CD4-positive, CD25-positive, alpha-beta regulatory T cell (primary cell): ENCODE measurements around the gene C19orf73. TPM values are rescaled to one million over a fixed set of nuclear protein-coding genes. Genes with fewer than 3 reads are reported as not detected.

Source experiments
- ATAC-seq, 2 donors: fragments of 150-1000 bp; cut with Tn5 transposase; one replicate each; pipeline ENCODE4 v1.10.0; 2021; ENCODE audit warnings: low read depth in 2 of 2, moderate number of reproducible peaks in 2 of 2, moderate library complexity in 1 of 2
- DNase-seq, 3 donors: peaks; one replicate each; pipeline versions ENCODE4 v3.0.0 to v3.0.0-alpha.2; 2012 to 2022; ENCODE audit warnings: mixed read lengths in 1 of 3
- H3K27ac ChIP-seq: one replicate; pipeline ENCODE4 v1.7.0; 2013; ENCODE audit warnings: mild to moderate bottlenecking, low read length; ENCODE audit not compliant: insufficient read depth, poor library complexity, severe bottlenecking
- H3K27me3 ChIP-seq: one replicate; pipeline ENCODE4 v1.7.0; 2013; ENCODE audit warnings: low read length; ENCODE audit not compliant: control insufficient read depth, insufficient read depth
- H3K36me3 ChIP-seq: one replicate; pipeline ENCODE4 v1.7.0; 2013; ENCODE audit warnings: mild to moderate bottlenecking, low read length, moderate library complexity; ENCODE audit not compliant: control insufficient read depth, insufficient read depth
- H3K4me1 ChIP-seq: 2 replicates; pipeline ENCODE4 v1.7.0; 2013; ENCODE audit warnings: mild to moderate bottlenecking, low read length; ENCODE audit not compliant: insufficient read depth, control insufficient read depth, poor library complexity, severe bottlenecking
- H3K4me3 ChIP-seq: one replicate; pipeline ENCODE4 v1.7.0; 2013; ENCODE audit warnings: low read depth, mild to moderate bottlenecking, low read length, moderate library complexity
- H3K9me3 ChIP-seq, 2 experiments: 1 replicate in 1 of 2; 2 replicates in 1 of 2; pipeline ENCODE4 v1.7.0; 2013; ENCODE audit warnings: low read length in 2 of 2, mild to moderate bottlenecking in 1 of 2, moderate library complexity in 1 of 2; ENCODE audit not compliant: control insufficient read depth in 2 of 2
- H3K27ac Mint-ChIP-seq, 3 donors: one replicate each; pipeline ENCODE4 v1.8.0; 2020 to 2022; ENCODE audit warnings: mild to moderate bottlenecking in 3 of 3, mixed read lengths in 3 of 3, moderate library complexity in 2 of 3
- H3K27me3 Mint-ChIP-seq: one replicate; pipeline ENCODE4 v1.8.0; 2022; ENCODE audit warnings: mild to moderate bottlenecking, mixed read lengths
- H3K36me3 Mint-ChIP-seq: one replicate; pipeline ENCODE4 v1.8.0; 2020; ENCODE audit warnings: mixed read lengths
- H3K4me1 Mint-ChIP-seq, 4 donors: one replicate each; pipeline ENCODE4 v1.8.0; 2020 to 2022; ENCODE audit warnings: mixed read lengths in 4 of 4, mild to moderate bottlenecking in 1 of 4
- H3K4me3 Mint-ChIP-seq, 4 donors: one replicate each; pipeline ENCODE4 v1.8.0; 2020 to 2022; ENCODE audit warnings: mild to moderate bottlenecking in 4 of 4, mixed read lengths in 4 of 4, moderate library complexity in 3 of 4
- H3K9me3 Mint-ChIP-seq, 7 donors: one replicate each; pipeline ENCODE4 v1.8.0; 2020 to 2022; ENCODE audit warnings: mixed read lengths in 7 of 7, mild to moderate bottlenecking in 3 of 7, moderate library complexity in 2 of 7
- polyA plus RNA-seq, 4 donors: library from polyadenylated mRNA; unstranded; fragments of 300-500 nt; fragmentation: Illumina TruSeq; gene quantifications; one replicate each; pipeline ENCODE4 v1.2.3, GENCODE V29; 2021
- total RNA-seq: library from RNA; stranded (reverse); gene quantifications from one replicate; pipeline ENCODE4 v1.2.3, GENCODE V29; 2022

C19orf73 gene
- total and polyA plus RNA-seq, 5 donors from 2014 or later = 1.1 to 3.7 (median 1.7) TPM

DNA sequence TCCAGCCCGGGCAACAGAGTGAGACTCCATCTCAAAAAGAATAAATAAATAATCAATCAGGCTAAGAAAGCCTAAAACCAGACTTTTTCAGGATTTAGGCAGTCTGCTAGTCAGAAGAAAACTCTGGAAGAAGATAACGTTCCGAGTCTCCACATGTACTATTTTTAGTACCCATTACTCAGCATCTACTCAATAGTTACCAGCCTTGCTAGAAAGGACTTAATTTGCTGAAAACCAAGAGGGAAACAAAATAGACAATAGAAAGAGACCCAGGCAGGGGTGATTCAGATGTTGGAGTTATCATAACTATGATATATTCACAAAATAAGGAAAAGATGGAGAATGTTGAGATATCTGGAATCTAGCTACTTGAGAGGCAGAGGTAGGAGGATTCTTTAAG is 8.4 kb downstream of the C19orf73 start:
- peaks cover 19% of the 10 kb centered on the region for H3K36me3 Mint-ChIP-seq
- Histone ChIP-seq H3K9me3 (no peaks in the 10 kb centered on the region), H3K27me3 (no peaks in the 10 kb centered on the region), H3K36me3 (peaks cover 24% of the 10 kb centered on the region), H3K4me3 (no peak overlapping the region), H3K27ac (no peak overlapping the region), H3K4me1 (peaks cover 17% of the 10 kb centered on the region)
- no peaks in the 10 kb centered on the region for H3K9me3 Mint-ChIP-seq
- H3K4me1 Mint-ChIP-seq = peaks cover 5 to 23% (median 16%) of the 10 kb centered on the region in 4 donors
- no peak overlapping the region for H3K27ac Mint-ChIP-seq
- ATAC-seq (no peak), DNase-seq (no peak)
- no peaks in the 10 kb centered on the region for H3K27me3 Mint-ChIP-seq
- peak overlapping the region in 2 of 4 donors; percentile 21 to 80 for H3K4me3 Mint-ChIP-seq

DNA sequence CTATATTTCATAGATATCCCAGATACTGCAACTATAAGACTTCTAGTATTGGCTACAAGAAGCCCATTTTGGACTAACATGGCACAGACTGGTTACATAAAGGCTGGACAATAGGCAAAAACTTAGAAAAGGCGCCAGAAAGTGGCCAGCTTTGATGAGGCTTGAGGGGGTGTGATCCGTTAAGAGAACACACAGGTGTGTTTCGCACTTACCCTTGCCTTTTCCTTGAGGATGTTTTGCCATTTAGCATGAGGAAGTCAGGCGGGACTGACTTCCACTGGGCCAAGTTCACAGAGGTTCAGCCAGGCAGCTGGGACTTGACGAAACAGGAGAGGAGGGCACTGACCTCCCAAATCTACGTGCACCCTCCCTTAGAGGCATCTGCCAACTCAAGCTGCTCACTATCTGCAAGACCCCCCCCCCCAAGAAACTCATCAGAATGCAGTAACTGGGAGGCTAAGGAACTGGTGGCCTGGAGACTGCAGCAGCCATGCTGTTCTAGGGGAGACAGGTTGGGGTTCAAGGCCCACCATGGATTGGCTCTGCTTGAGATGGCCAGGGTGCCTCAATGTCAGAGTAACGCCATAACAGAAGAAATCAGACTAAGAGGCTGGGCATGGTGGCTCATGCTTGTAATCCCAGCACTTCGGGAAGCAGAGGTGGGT is 9.2 kb downstream of the C19orf73 start:
- Mint-ChIP-seq H3K9me3 (no peaks in the 10 kb centered on the region), H3K27me3 (no peaks in the 10 kb centered on the region), H3K27ac (no peak overlapping the region), H3K4me1 (peaks cover 0 to 17% (median 11%) of the 10 kb centered on the region in 4 donors), H3K4me3 (no peak overlapping the region), H3K36me3 (peaks cover 24% of the 10 kb centered on the region)
- H3K27ac ChIP-seq = no peak overlapping the region
- H3K36me3 ChIP-seq = peaks cover 33% of the 10 kb centered on the region
- peaks cover 11% of the 10 kb centered on the region for H3K4me1 ChIP-seq
- no peaks in the 10 kb centered on the region for H3K27me3 ChIP-seq
- no peak overlapping the region for H3K4me3 ChIP-seq
- ATAC-seq (no peak), DNase-seq (no peak)
- H3K9me3 ChIP-seq = no peaks in the 10 kb centered on the region

DNA sequence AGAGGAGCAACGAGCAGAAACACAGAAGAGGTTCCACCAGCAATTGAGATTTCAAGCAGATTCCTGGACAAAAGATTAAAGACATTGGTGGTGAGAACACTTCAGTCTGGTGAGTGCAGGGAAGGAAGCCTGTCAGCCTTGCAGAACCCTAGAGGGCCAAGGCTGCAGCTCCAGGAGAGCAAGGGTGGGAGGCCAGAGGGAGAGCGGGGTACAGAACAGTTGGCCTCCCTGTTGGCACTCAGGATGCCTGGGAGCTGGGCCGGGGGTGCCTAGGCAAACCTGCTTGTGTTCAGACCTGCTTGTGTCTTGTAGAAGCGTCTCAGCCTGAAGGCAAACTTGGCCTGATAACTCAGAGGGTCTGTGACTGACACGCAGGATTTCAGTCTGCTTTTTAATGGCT is 9.9 kb downstream of the C19orf73 start:
- ATAC-seq = no peak
- Histone ChIP-seq H3K27me3 (no peaks in the 10 kb centered on the region), H3K36me3 (peaks cover 38% of the 10 kb centered on the region), H3K4me1 (peaks cover 9% of the 10 kb centered on the region), H3K27ac (no peak overlapping the region), H3K4me3 (no peak overlapping the region), H3K9me3 (no peaks in the 10 kb centered on the region)
- H3K9me3 Mint-ChIP-seq = no peaks in the 10 kb centered on the region
- H3K27me3 Mint-ChIP-seq = no peaks in the 10 kb centered on the region
- H3K4me1 Mint-ChIP-seq = peaks cover 0 to 17% (median 11%) of the 10 kb centered on the region in 4 donors
- H3K27ac Mint-ChIP-seq = peak overlapping the region in 1 of 3 donors; percentile 5
- no peak for DNase-seq
- H3K4me3 Mint-ChIP-seq = peak overlapping the region in 1 of 4 donors; percentile 38
- H3K36me3 Mint-ChIP-seq = peaks cover 25% of the 10 kb centered on the region

DNA sequence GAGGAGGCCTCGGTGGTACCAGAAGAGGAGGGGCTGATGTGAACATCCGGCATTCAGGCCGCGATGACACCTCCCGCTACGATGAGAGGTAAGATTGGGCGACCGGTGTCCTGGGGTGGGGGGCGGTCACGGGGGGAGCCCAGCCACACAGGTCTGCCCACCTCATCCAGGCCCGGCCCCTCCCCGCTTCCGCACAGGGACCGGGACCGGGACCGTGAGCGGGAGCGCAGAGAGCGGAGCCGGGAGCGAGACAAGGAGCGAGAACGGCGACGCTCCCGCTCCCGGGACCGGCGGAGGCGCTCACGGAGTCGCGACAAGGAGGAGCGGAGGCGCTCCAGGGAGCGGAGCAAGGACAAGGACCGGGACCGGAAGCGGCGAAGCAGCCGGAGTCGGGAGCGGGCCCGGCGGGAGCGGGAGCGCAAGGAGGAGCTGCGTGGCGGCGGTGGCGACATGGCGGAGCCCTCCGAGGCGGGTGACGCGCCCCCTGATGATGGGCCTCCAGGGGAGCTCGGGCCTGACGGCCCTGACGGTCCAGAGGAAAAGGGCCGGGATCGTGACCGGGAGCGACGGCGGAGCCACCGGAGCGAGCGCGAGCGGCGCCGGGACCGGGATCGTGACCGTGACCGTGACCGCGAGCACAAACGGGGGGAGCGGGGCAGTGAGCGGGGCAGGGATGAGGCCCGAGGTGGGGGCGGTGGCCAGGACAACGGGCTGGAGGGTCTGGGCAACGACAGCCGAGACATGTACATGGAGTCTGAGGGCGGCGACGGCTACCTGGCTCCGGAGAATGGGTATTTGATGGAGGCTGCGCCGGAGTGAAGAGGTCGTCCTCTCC is 11.1 kb downstream of the C19orf73 start:
- no peak for DNase-seq
- Histone ChIP-seq H3K36me3 (peaks cover 40% of the 10 kb centered on the region), H3K27me3 (no peaks in the 10 kb centered on the region), H3K4me3 (no peak overlapping the region), H3K27ac (no peak overlapping the region), H3K4me1 (no peaks in the 10 kb centered on the region), H3K9me3 (no peaks in the 10 kb centered on the region)
- no peaks in the 10 kb centered on the region for H3K27me3 Mint-ChIP-seq
- peaks cover 25% of the 10 kb centered on the region for H3K36me3 Mint-ChIP-seq
- peak overlapping the region in 1 of 3 donors; percentile 14 for H3K27ac Mint-ChIP-seq
- H3K4me3 Mint-ChIP-seq = no peak overlapping the region
- H3K4me1 Mint-ChIP-seq = peaks cover 0 to 10% (median 5%) of the 10 kb centered on the region in 4 donors
- no peak for ATAC-seq
- no peaks in the 10 kb centered on the region for H3K9me3 Mint-ChIP-seq

DNA sequence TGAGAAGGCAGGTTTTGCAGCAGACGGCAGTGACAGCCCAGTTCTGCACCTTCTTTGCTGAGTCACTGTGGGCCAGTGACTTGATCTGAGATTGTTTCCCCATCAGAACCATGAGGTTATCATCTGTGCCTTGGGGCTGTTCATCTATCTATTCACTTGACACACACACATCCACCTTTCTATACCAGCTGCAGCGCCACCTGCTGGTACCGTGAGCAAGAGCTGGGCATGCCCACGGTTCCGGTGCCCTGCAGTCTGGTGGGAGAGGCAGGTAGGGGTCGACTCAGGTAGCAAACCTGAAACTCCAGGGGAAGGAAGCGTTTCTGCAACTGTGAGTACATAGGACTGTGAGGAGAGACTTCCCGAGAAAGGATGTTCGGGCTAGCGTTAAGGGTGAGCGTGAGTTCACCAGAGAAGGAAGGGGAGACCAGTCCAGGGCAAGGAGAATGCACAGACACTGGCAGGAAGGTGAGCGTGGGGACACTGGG is 12.3 kb downstream of the C19orf73 start:
- Histone ChIP-seq H3K36me3 (peaks cover 49% of the 10 kb centered on the region), H3K27me3 (no peaks in the 10 kb centered on the region), H3K9me3 (no peaks in the 10 kb centered on the region), H3K4me1 (no peaks in the 10 kb centered on the region), H3K4me3 (no peak overlapping the region), H3K27ac (no peak overlapping the region)
- Mint-ChIP-seq H3K9me3 (no peaks in the 10 kb centered on the region), H3K27me3 (no peaks in the 10 kb centered on the region), H3K4me3 (peak overlapping the region in 2 of 4 donors; percentile 23 to 44), H3K27ac (peak overlapping the region in 1 of 3 donors; percentile 52), H3K4me1 (peaks cover 0 to 10% (median 5%) of the 10 kb centered on the region in 4 donors), H3K36me3 (peaks cover 25% of the 10 kb centered on the region)
- DNase-seq = peak; percentile 38 to 70 (median 62)
- ATAC-seq = peak; percentile 62 to 64

DNA sequence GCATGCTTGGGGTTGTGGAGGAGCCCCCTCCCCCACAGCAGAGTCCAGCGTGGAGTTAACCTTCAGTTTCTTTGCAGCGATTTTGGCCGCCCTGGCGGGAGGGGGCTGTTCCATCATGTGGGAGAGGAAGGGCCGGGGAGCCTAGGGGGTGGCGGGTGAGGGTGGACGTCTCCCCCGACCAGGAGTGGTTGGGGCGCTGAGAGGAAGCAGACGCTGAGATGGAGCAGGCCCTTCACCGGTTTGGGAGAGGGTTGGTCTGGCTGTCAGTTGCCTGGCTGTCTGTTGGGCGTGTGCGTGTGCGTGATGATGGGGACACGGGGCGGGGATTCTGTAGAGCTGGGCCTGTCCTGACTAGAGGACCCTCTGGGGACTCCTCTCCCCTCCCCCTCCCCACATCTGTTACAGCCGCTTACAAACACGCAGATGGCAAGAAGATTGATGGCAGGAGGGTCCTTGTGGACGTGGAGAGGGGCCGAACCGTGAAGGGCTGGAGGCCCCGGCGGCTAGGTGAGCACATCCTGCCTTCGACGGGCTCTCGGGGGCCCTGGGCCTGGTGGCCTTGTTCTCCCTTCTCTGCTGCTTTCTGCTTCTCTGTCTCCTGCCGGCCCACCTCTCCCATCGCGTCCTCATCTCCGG is 14.6 kb downstream of the C19orf73 start:
- no peak overlapping the region for H3K27ac Mint-ChIP-seq
- ATAC-seq = no peak
- Histone ChIP-seq H3K36me3 (peaks cover 66% of the 10 kb centered on the region), H3K27me3 (no peaks in the 10 kb centered on the region), H3K9me3 (no peaks in the 10 kb centered on the region), H3K4me1 (no peaks in the 10 kb centered on the region), H3K4me3 (no peak overlapping the region), H3K27ac (no peak overlapping the region)
- H3K27me3 Mint-ChIP-seq = no peaks in the 10 kb centered on the region
- H3K9me3 Mint-ChIP-seq = no peaks in the 10 kb centered on the region
- peaks cover 0 to 11% (median 6%) of the 10 kb centered on the region in 4 donors for H3K4me1 Mint-ChIP-seq
- no peak for DNase-seq
- no peak overlapping the region for H3K4me3 Mint-ChIP-seq
- peaks cover 37% of the 10 kb centered on the region for H3K36me3 Mint-ChIP-seq

DNA sequence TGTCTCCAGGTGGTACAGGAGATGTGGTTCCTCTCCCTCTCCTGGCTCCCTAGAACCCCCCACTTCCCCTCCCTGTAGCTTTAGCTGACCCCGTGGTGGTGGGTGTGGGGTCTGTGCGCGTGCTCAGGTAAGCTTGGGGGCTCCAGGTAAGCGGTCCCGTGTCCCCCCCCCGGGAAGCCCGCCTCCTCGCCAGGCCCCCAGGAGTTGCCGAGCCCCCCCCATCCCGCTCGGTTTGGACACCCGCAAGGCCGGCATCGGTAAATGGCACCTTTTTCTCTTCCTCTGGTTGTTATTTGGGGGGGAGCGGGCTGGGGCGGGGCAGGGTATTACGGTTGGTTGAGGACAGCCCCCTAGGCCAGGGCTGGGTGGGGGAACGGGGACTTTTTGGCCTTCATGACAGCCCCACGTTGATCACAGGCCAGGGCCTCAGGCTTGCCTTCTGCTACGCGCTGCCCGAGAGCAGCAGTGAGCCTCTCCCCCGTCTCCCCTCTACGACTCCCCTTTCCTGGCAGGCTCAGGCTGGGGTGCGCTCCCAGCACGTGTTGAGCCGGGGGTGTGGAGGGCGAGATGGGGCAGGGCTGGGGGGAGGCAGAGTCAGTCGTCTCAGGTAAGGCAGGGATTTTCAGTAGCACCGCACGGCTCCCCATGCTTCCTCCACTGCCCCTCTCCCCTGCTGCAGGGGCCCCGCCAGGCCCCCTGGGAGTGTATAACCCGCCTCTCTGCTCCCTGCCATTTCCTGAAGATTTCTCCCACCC is 15.4 kb downstream of the C19orf73 start:
- Mint-ChIP-seq H3K4me3 (no peak overlapping the region), H3K4me1 (peaks cover 0 to 11% (median 6%) of the 10 kb centered on the region in 4 donors), H3K27ac (no peak overlapping the region), H3K27me3 (no peaks in the 10 kb centered on the region), H3K36me3 (peaks cover 35% of the 10 kb centered on the region), H3K9me3 (no peaks in the 10 kb centered on the region)
- H3K36me3 ChIP-seq = peaks cover 70% of the 10 kb centered on the region
- no peaks in the 10 kb centered on the region for H3K27me3 ChIP-seq
- DNase-seq (no peak), ATAC-seq (no peak)
- no peak overlapping the region for H3K27ac ChIP-seq
- H3K4me3 ChIP-seq = no peak overlapping the region
- H3K9me3 ChIP-seq = no peaks in the 10 kb centered on the region
- H3K4me1 ChIP-seq = no peaks in the 10 kb centered on the region
